Endodermal cell (in vitro differentiated cells): ENCODE measurements around the gene SIX2. TPM values are rescaled to one million over a fixed set of nuclear protein-coding genes. Genes with fewer than 3 reads are reported as not detected.

Experiments used
- DNase-seq: peaks from one replicate; pipeline ENCODE4 v3.0.0-alpha.2; 2017
- H3K27ac ChIP-seq: 2 replicates; pipeline ENCODE4 v1.5.1; 2013; ENCODE audit warnings: mild to moderate bottlenecking, low read depth, low read length, moderate library complexity
- H3K27me3 ChIP-seq: 2 replicates; pipeline ENCODE4 v1.6.1; 2013; ENCODE audit warnings: mild to moderate bottlenecking, low read length, moderate library complexity; ENCODE audit not compliant: insufficient read depth, control insufficient read depth, poor library complexity, severe bottlenecking
- H3K36me3 ChIP-seq: 2 replicates; pipeline ENCODE4 v1.7.0; 2013; ENCODE audit warnings: mild to moderate bottlenecking, low read length, moderate library complexity; ENCODE audit not compliant: control insufficient read depth, insufficient read depth
- H3K4me1 ChIP-seq: one replicate; pipeline ENCODE4 v1.7.0; 2013; ENCODE audit warnings: low read length; ENCODE audit not compliant: control insufficient read depth, insufficient read depth
- H3K4me3 ChIP-seq: 2 replicates; pipeline ENCODE4 v1.5.1; 2013; ENCODE audit warnings: mild to moderate bottlenecking, low read length, moderate library complexity
- H3K9ac ChIP-seq: 2 replicates; pipeline ENCODE4 v1.6.1; 2013; ENCODE audit warnings: mild to moderate bottlenecking, low read length, moderate library complexity; ENCODE audit not compliant: poor library complexity, severe bottlenecking; ENCODE audit errors: extremely low read depth
- H3K9me3 ChIP-seq: 2 replicates; pipeline ENCODE4 v1.6.1; 2013; ENCODE audit warnings: mild to moderate bottlenecking, low read length, moderate library complexity; ENCODE audit not compliant: control insufficient read depth
- H3K27ac Mint-ChIP-seq: 2 replicates; pipeline ENCODE4 v1.8.0; 2020; ENCODE audit warnings: mixed read lengths
- H3K27me3 Mint-ChIP-seq: 2 replicates; pipeline ENCODE4 v1.8.0; 2021; ENCODE audit warnings: mild to moderate bottlenecking, mixed read lengths; ENCODE audit not compliant: insufficient read depth
- H3K36me3 Mint-ChIP-seq: 2 replicates; pipeline ENCODE4 v1.8.0; 2020; ENCODE audit warnings: low read depth, mixed read lengths
- H3K4me1 Mint-ChIP-seq: 2 replicates; pipeline ENCODE4 v1.8.0; 2020; ENCODE audit warnings: mixed read lengths
- H3K4me3 Mint-ChIP-seq: 2 replicates; pipeline ENCODE4 v1.8.0; 2020; ENCODE audit warnings: mild to moderate bottlenecking, moderate library complexity, mixed read lengths
- H3K9me3 Mint-ChIP-seq: 2 replicates; pipeline ENCODE4 v1.8.0; 2020; ENCODE audit warnings: mild to moderate bottlenecking, mixed read lengths
- WGBS, 2 experiments: methylation state at CpG; one replicate each; pipeline versions ENCODE4 v1.1.5 to v1.1.7; 2013; ENCODE audit warnings: missing lambda C conversion rate in 2 of 2, mixed read lengths in 1 of 2; ENCODE audit not compliant: insufficient coverage in 1 of 2, insufficient read length in 1 of 2; 5-methylcytosine and 5-hydroxymethylcytosine counted together
- total RNA-seq, 2 donors: library from RNA; stranded (reverse); fragmentation: NEBNext Ultra II Directional in 1 of 2; extraction: Animal tissue kit (Norgen Biotek cat#: 25700) in 1 of 2; gene quantifications; 2 replicates in 1 of 2; 3 replicates in 1 of 2; pipeline ENCODE4 v1.2.1, GENCODE V29; 2021
- TF ChIP-seq, protein P1 (sequence below): fragments of 200-600 bp; sonication (generic); conservative IDR thresholded peaks from 2 replicates; pipeline ENCODE4 v1.5.0; 2021; ENCODE audit warnings: antibody characterized with exemption, mild to moderate bottlenecking

Gene SIX2
- total RNA-seq, 2 donors from 2014 or later = not detected

DNA sequence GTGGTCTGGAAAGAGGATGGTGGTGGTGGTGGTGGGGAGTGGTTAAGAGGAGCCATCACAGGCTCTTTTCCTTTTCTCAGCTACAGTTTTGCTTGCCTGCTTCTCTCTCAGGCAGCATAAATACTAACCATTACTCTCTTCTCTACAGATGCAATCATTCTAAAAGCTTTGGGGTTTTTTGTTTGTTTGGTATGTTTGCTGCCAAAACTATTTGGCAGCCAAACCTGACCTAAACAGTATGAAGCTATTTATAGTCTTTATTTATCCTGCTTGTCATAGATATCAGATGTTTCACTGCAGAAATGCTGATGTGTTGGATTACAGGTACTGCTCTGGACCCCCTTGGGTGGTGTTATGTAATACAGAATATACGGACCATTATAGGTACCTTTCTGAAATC, 52.4 kb downstream of the SIX2 start:
- Histone ChIP-seq H3K36me3 (no peaks in the 10 kb centered on the region), H3K4me3 (no peak overlapping the region), H3K27me3 (peaks cover 82% of the 10 kb centered on the region), H3K9me3 (no peaks in the 10 kb centered on the region), H3K27ac (no peak overlapping the region), H3K9ac (no peak overlapping the region), H3K4me1 (peaks cover 14% of the 10 kb centered on the region)
- Mint-ChIP-seq H3K27ac (no peak overlapping the region), H3K4me1 (peaks cover 20% of the 10 kb centered on the region), H3K36me3 (no peaks in the 10 kb centered on the region), H3K9me3 (no peaks in the 10 kb centered on the region), H3K4me3 (no peak overlapping the region), H3K27me3 (peaks cover 90% of the 10 kb centered on the region)
- DNase-seq = no peak
- TF ChIP-seq, protein P1, sequence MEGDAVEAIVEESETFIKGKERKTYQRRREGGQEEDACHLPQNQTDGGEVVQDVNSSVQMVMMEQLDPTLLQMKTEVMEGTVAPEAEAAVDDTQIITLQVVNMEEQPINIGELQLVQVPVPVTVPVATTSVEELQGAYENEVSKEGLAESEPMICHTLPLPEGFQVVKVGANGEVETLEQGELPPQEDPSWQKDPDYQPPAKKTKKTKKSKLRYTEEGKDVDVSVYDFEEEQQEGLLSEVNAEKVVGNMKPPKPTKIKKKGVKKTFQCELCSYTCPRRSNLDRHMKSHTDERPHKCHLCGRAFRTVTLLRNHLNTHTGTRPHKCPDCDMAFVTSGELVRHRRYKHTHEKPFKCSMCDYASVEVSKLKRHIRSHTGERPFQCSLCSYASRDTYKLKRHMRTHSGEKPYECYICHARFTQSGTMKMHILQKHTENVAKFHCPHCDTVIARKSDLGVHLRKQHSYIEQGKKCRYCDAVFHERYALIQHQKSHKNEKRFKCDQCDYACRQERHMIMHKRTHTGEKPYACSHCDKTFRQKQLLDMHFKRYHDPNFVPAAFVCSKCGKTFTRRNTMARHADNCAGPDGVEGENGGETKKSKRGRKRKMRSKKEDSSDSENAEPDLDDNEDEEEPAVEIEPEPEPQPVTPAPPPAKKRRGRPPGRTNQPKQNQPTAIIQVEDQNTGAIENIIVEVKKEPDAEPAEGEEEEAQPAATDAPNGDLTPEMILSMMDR = no peak
- WGBS, 2 experiments = 75 to 92% methylated on average over 1 of the region's 1 CpG

DNA sequence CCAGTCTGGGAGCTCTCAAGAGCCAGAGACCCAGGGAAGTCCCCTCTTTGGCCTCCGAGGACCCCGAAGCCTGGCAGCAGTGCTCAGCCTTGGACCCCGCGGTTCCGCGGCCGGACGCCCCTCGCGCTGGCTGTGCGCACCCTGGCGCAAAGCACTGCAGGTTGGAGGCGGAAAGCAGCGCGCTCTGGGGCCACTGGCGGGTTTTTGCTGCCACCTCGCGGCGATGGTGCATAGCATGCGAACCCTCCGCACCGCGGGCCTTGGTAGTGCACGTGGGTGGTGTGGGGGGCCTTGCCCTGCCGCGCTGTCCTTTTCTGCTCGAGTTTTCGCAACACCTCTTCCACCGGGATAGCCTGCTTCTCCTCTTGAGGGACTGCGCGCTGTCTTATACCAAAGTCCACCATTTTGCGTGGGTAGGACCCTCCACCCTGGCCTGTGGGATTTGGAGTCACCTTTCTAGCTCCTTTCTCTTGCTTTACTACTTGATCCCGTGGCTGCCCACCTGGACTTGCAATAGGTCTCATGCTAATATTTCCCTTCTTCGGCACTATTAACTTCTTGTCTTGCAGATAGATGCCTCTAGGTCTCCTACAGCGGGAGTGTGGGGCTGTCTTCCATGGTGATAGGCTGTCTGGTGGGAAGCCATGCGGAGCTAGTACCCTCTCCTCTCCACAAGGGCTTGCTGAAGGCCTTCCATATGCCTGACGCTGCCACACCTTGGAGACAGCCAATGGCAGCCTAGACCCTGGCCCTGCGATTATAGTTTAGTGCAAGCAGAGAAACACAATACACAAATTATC, 53.5 kb downstream of the SIX2 start:
- WGBS, 2 experiments = 11 to 13% methylated on average over 30 to 38 of the region's 38 CpGs
- Mint-ChIP-seq H3K4me1 (peaks cover 21% of the 10 kb centered on the region), H3K27ac (no peak overlapping the region), H3K4me3 (peak overlapping the region; percentile 48), H3K9me3 (no peaks in the 10 kb centered on the region), H3K27me3 (peaks cover 91% of the 10 kb centered on the region), H3K36me3 (no peaks in the 10 kb centered on the region)
- Histone ChIP-seq H3K9me3 (no peaks in the 10 kb centered on the region), H3K36me3 (no peaks in the 10 kb centered on the region), H3K9ac (no peak overlapping the region), H3K27ac (no peak overlapping the region), H3K4me3 (peak overlapping the region; percentile 74), H3K27me3 (peaks cover 84% of the 10 kb centered on the region), H3K4me1 (peaks cover 14% of the 10 kb centered on the region)
- TF ChIP-seq, protein P1 = peak; percentile 90
- DNase-seq = peak; percentile 95

Other genes with a start within 250 kb of the SIX2 start
- 1 to 10 TPM; 1.9 to 5.7 TPM for gene SIX3, start 67.8 kb downstream of the SIX2 start, total RNA-seq